Fibroblast of pulmonary artery (primary cell): Measurements from ENCODE around the gene PPP1R36.
"Not testable (repeated sequence)": the region's sequence is repeated elsewhere in the genome, so short reads cannot be mapped to it uniquely, and the experiment has no call there.

Experiments used
- DNase-seq: peaks from one replicate; pipeline ENCODE4 v3.0.0-alpha.2; 2010; ENCODE audit warnings: low read depth
- H3K4me3 ChIP-seq: replicated peaks from 2 replicates; pipeline ENCODE4 v1.5.1; 2011; ENCODE audit warnings: low read depth, mild to moderate bottlenecking, control low read depth, low read length, moderate library complexity
- TF ChIP-seq, protein P1 (sequence below): IDR thresholded peaks from 2 replicates; pipeline ENCODE4 v1.5.1; 2011; ENCODE audit warnings: mild to moderate bottlenecking, control low read depth, low read length, inconsistent platforms; ENCODE audit errors: missing control alignments

PPP1R36 gene

DNA sequence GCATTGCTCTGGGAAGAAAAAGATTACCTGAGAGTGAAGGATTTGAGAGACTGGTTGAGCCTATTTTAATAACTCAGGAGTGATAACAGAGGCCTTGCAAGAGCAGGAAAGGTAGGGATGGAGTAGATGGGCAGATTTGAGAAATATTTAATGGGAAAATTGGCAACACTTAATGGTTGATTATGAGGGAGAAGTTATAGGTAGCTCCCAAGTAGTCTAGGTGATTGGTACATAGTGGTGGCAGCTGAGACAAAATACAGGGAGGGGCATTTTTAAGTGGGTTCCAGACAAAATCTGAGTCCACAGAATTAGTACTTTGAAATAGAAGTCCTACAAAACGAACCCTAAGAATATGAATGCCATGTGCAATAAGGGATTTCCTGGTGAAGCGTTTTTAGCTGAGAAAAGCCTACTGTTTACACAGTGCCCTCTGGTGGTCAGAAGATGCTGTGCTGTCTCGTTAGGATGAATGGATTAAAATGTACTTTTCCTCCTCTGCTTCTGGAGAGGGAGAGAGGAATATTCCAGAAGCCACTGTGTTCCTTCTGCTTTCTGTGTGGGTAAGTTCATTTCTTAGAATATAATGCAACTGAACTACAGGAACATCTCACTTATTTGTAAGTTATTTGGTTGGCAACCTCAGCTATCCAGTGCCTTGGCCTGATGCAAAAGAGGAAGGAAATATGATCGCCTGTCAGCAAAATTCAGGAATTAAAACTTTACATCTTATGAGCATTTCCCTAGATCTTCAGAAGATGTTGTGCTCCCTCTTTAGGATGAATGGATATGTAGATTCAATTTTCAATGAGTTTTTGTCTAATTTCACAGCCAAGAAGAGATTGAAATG lies 38.7 kb upstream of the PPP1R36 start:
- H3K4me3 ChIP-seq: no peak overlapping the region
- TF ChIP-seq, protein P1, sequence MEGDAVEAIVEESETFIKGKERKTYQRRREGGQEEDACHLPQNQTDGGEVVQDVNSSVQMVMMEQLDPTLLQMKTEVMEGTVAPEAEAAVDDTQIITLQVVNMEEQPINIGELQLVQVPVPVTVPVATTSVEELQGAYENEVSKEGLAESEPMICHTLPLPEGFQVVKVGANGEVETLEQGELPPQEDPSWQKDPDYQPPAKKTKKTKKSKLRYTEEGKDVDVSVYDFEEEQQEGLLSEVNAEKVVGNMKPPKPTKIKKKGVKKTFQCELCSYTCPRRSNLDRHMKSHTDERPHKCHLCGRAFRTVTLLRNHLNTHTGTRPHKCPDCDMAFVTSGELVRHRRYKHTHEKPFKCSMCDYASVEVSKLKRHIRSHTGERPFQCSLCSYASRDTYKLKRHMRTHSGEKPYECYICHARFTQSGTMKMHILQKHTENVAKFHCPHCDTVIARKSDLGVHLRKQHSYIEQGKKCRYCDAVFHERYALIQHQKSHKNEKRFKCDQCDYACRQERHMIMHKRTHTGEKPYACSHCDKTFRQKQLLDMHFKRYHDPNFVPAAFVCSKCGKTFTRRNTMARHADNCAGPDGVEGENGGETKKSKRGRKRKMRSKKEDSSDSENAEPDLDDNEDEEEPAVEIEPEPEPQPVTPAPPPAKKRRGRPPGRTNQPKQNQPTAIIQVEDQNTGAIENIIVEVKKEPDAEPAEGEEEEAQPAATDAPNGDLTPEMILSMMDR: peak; percentile 98
- DNase-seq: peak; percentile 82

DNA sequence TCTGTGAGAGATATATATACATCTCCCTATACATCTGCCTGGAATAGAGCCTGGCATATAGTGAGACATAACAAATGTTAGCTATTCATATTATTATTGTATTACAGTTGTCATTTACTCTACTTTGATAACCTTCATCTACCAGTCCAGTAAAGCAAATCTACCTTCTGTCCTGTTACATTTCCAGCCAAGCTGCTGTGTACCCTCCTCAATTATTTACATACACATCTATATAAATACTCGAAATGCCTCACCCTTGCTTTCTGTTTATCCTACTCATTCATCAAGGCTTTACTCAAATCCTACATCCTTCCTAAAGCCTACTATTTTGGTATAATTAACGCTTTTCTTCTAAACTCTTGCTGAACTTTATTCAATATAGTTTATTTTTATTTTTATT lies 36.5 kb upstream of the PPP1R36 start:
- DNase-seq: no peak
- H3K4me3 ChIP-seq: no peak overlapping the region
- TF ChIP-seq, protein P1: no peak

DNA sequence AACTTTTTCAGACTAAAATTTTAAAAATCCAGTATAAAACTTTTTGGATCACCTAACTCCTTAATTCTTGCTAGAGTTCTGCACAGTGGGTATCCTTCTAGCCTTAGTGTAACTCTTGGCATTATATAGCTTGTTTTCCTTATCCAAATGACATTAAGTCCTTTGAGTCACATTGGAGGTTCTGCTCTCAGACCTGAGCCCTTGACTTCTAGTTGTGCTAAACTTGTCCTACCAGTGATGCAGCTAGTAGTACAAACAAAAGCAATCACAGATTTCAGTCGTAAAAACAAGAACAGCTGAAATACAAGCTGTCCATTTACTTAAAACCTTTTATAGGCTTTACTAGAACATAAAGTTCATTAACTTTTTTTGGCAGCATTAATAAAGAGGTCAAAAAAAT lies 34.7 kb upstream of the PPP1R36 start:
- no peak for DNase-seq
- TF ChIP-seq, protein P1: no peak
- H3K4me3 ChIP-seq: no peak overlapping the region

DNA sequence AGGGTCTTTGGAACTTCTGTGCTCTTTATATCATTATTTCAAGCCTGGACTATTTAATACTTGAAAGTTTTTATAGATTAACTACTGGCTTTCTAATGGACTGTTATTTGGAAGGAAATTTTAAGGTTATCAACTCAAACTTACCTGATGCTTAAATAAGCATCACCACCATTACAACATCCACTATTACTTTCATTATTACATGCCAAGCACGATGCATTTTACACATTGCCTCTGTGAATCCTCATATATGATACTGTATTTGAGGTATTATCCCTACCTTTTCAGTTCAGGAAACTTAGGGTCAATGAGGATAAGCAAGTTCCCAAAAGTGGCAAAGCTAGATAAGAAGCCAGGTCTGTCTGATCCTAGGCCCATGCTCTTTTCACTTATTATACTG lies 32.8 kb upstream of the PPP1R36 start:
- H3K4me3 ChIP-seq: no peak overlapping the region
- TF ChIP-seq, protein P1: no peak
- no peak for DNase-seq

DNA sequence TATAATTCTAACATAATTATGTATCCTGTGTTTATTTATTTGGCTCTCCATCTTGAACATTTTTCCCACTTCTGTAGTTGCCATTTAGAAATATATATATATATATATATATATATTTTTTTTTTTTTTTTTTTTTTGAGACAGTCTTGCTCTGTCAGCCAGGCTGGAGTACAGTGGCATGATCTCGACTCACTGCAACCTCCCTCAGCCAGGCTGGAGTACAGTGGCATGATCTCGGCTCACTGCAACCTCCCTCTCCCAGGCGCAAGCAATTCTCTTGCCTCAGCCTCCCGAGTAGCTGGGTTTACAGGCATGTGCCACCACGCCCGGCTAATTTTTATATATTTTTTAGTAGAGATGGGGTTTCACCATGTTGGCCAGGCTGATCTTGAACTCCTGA lies 32.1 kb upstream of the PPP1R36 start:
- not testable (repeated sequence) for H3K4me3 ChIP-seq, DNase-seq

DNA sequence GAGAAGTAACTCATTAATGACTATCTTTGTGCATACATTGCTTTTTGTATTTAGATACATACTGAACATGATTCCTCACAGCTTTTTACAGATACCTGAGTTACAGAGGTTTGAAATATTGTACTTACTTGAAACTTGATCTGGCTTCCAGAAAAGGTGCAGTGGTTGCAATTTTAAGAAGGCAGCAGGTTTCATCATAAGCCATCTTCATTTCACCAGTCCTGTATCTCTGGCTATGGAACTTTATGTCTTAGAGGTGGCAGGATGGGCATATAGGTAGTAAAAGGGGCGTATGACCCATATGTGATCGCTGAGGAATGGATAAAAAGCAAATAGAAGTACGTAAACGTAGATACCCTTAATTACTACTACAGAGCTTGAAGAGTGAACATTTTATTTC lies 31.5 kb upstream of the PPP1R36 start:
- no peak for DNase-seq
- TF ChIP-seq, protein P1: no peak
- no peak overlapping the region for H3K4me3 ChIP-seq

DNA sequence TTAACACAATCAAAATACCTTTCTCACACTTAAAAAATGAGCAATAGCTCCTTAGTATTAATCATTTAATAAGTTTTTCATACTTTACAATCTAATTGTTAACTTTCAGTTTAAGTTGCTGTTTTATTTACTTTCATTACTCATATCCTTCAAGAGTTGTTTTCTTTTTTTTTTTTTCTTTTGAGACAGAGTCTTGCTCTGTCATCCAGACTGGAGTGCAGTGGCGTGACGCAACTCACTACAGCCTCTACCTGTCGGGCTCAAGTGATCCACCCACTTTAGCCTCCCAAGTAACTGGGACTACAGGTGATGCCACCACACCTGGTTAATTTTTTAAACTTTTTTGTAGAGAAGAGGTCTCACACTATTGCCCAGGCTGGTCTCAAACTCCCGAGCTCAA lies 29.1 kb upstream of the PPP1R36 start:
- no peak overlapping the region for H3K4me3 ChIP-seq
- DNase-seq: no peak
- TF ChIP-seq, protein P1: no peak
